IgD-negative memory B cell (primary cell): Measurements from ENCODE around the gene RTP1. TPM values are rescaled to one million over a fixed set of nuclear protein-coding genes. Genes with fewer than 3 reads are reported as not detected.
A peak's percentile ranks its signal among the peaks of the same experiment; 100 is the strongest.
"Not testable (repeated sequence)": the region's sequence is repeated elsewhere in the genome, so short reads cannot be mapped to it uniquely, and the experiment has no call there.

Experiments used
- H3K27ac Mint-ChIP-seq, 3 donors: one replicate each; pipeline ENCODE4 v1.8.0; 2020 to 2022; ENCODE audit warnings: mild to moderate bottlenecking in 3 of 3, mixed read lengths in 3 of 3, moderate library complexity in 1 of 3
- H3K27me3 Mint-ChIP-seq: one replicate; pipeline ENCODE4 v1.8.0; 2021; ENCODE audit warnings: mixed read lengths
- H3K36me3 Mint-ChIP-seq: one replicate; pipeline ENCODE4 v1.8.0; 2020; ENCODE audit warnings: mild to moderate bottlenecking, mixed read lengths
- H3K4me1 Mint-ChIP-seq, 3 donors: one replicate each; pipeline ENCODE4 v1.8.0; 2020 to 2022; ENCODE audit warnings: mixed read lengths in 3 of 3, mild to moderate bottlenecking in 1 of 3
- H3K4me3 Mint-ChIP-seq, 4 donors: one replicate each; pipeline ENCODE4 v1.8.0; 2020 to 2022; ENCODE audit warnings: mild to moderate bottlenecking in 4 of 4, mixed read lengths in 4 of 4, moderate library complexity in 3 of 4
- H3K9me3 Mint-ChIP-seq, 3 donors: one replicate each; pipeline ENCODE4 v1.8.0; 2020 to 2021; ENCODE audit warnings: mixed read lengths in 3 of 3, mild to moderate bottlenecking in 1 of 3
- polyA plus RNA-seq: library from polyadenylated mRNA; unstranded; fragments of 300-500 nt; fragmentation: Illumina TruSeq; gene quantifications from one replicate; pipeline ENCODE4 v1.2.3, GENCODE V29; 2021

The RTP1 gene
- polyA plus RNA-seq, 1 donor from 2014 or later: not detected

DNA sequence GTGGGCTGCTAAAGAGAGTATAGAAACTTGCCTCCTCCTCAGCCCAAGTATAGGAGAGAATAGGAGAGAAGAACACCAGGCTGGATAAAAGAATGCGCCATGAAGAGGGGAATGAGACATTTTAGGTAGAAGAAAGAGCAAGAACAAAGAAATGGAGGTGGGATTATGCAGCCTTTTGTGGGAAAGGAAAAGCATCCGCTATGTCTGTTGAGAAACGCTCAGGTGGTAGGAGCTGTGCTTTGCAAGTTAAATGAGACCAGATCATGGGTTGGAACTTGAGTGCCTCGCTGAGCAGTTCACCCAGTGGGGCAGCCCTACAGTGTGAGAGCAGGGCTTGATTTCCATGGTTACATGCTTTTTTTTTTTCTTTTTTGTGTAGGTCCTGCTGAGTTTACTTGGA lies 11.5 kb upstream of the RTP1 start:
- Mint-ChIP-seq H3K27ac (no peak overlapping the region), H3K9me3 (peaks cover 0 to 3% (median 0%) of the 10 kb centered on the region in 3 donors), H3K4me1 (peaks cover 0 to 10% (median 5%) of the 10 kb centered on the region in 3 donors), H3K4me3 (no peak overlapping the region), H3K27me3 (peaks cover 25% of the 10 kb centered on the region), H3K36me3 (no peaks in the 10 kb centered on the region)

DNA sequence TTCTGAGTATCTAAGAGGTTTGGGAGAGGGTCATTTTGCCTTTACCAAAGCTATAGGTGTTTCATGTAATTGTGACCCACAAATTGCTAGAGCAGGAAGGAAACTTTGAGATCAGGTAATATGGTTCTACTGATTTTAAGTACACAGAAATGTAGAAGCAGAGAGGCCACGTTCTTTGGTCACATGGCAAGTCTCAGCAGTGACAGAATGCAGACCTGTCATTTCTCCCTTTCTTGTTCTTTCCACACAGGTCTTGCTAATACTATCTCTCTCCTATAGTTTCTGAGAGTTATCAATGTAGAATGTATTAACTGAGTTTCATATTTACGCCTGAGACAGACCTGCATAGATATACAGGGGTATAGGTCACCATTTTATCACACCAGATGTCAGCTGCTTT lies 10.9 kb upstream of the RTP1 start:
- Mint-ChIP-seq H3K4me3 (no peak overlapping the region), H3K4me1 (peaks cover 0 to 10% (median 5%) of the 10 kb centered on the region in 3 donors), H3K9me3 (peaks cover 0 to 6% (median 0%) of the 10 kb centered on the region in 3 donors), H3K27me3 (peaks cover 28% of the 10 kb centered on the region), H3K27ac (no peak overlapping the region), H3K36me3 (no peaks in the 10 kb centered on the region)

DNA sequence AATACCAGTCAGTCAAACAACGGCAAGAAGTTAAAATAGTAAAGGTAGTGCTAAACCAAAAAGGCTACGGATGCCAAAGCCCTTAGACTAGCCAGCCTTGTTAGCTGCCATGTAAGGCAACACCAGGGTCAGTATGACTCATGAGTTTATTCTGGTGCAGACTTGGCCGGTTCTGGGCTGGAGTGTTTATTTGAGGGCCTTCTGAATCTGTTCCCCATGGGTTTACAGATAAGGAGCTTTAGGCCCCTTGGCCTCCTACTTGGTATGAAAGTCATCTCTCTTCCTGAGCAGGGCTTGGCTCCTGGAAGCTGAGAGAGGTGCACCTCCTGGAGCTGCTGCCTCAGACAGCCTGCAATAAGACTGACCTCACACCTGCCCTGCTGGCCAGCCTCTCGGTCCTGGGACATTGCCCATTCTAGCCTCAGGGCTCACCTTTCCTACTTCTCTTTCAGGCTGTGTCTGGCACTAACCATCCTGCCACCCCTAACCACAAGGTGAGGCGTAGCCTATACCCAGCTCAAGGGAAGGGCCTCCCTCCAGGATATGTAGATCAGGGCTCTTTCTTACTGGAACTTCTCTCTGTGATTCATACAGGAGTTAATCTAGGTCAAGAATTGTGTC lies 10.4 kb upstream of the RTP1 start:
- H3K27ac Mint-ChIP-seq: no peak overlapping the region
- peaks cover 0 to 10% (median 5%) of the 10 kb centered on the region in 3 donors for H3K4me1 Mint-ChIP-seq
- no peak overlapping the region for H3K4me3 Mint-ChIP-seq
- H3K36me3 Mint-ChIP-seq: no peaks in the 10 kb centered on the region
- peaks cover 0 to 6% (median 0%) of the 10 kb centered on the region in 3 donors for H3K9me3 Mint-ChIP-seq
- H3K27me3 Mint-ChIP-seq: peaks cover 26% of the 10 kb centered on the region

DNA sequence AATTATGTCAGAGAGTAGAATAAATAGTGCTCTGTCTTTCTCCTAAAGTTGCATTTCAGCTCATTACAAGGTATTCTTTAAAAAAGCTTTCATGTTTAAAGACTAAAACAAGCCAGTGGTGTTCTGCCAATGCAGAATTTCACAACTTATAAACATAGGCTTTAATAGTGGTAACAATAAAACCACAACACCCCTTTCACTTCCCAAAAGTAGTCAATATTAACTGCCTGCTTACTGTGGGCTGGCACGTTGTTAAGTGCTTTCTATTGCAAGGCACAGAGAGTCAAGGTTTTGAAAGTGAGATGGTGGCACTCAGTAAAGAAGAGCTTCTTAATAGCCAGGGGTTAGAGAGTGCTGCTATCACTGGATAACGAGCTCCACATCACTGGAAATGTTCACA lies 8.4 kb upstream of the RTP1 start:
- peaks cover 22% of the 10 kb centered on the region for H3K27me3 Mint-ChIP-seq

DNA sequence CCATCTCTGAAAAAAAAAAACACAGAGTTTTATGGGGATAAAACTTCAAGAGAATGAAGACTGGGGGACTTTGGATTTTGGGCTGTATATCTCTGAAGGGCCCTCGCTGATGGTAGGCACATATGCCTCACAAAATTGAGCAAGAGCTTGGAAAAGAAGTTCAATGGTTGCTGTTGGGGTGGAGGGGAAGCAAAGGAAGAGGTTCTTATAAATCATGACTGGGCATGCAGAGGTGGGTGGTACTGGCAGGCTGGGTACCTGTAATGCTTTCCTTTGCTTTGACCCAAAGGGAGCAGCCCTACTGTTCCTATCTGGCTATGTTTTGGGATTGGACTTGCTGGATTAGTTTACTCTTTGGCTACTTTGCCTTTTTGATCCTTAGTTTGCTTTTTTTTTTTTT lies 6.0 kb upstream of the RTP1 start:
- Mint-ChIP-seq H3K4me1 (peaks cover 0 to 5% (median 5%) of the 10 kb centered on the region in 3 donors), H3K27ac (peak overlapping the region in 1 of 3 donors; percentile 18), H3K36me3 (no peaks in the 10 kb centered on the region), H3K4me3 (peak overlapping the region in 1 of 4 donors; percentile 19), H3K27me3 (peaks cover 24% of the 10 kb centered on the region), H3K9me3 (peaks cover 0 to 2% (median 0%) of the 10 kb centered on the region in 3 donors)

More for the DNA sequence above, 8.4 kb upstream of the RTP1 start:
- no peak overlapping the region for H3K4me3 Mint-ChIP-seq
- H3K4me1 Mint-ChIP-seq: peaks cover 0 to 10% (median 5%) of the 10 kb centered on the region in 3 donors
- no peak overlapping the region for H3K27ac Mint-ChIP-seq
- H3K36me3 Mint-ChIP-seq: no peaks in the 10 kb centered on the region
- H3K9me3 Mint-ChIP-seq: peaks cover 0 to 6% (median 0%) of the 10 kb centered on the region in 3 donors

DNA sequence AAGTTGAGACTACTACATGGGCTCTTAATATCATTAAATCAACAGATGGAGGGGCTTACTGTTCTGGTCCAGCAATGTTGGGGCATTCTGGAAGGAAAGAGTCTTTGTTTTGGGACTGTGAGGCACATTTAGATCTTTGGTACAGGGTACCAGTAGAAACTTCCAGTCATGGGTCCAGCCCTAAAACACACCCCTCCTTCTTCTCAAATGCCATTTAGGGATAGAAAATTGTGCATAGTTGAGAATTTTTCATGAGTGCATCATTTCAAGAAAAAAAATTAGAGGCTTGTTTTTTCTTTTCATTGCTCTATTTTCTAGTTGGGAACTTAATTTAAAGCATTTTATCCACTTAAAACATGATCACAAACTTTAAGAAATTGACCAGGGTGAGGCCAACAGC lies 4.1 kb upstream of the RTP1 start:
- H3K4me3 Mint-ChIP-seq: no peak overlapping the region
- no peak overlapping the region for H3K27ac Mint-ChIP-seq
- H3K4me1 Mint-ChIP-seq: peaks cover 0 to 5% (median 5%) of the 10 kb centered on the region in 3 donors
- peaks cover 24% of the 10 kb centered on the region for H3K27me3 Mint-ChIP-seq
- no peaks in the 10 kb centered on the region for H3K36me3 Mint-ChIP-seq
- H3K9me3 Mint-ChIP-seq: peaks cover 0 to 2% (median 0%) of the 10 kb centered on the region in 3 donors

DNA sequence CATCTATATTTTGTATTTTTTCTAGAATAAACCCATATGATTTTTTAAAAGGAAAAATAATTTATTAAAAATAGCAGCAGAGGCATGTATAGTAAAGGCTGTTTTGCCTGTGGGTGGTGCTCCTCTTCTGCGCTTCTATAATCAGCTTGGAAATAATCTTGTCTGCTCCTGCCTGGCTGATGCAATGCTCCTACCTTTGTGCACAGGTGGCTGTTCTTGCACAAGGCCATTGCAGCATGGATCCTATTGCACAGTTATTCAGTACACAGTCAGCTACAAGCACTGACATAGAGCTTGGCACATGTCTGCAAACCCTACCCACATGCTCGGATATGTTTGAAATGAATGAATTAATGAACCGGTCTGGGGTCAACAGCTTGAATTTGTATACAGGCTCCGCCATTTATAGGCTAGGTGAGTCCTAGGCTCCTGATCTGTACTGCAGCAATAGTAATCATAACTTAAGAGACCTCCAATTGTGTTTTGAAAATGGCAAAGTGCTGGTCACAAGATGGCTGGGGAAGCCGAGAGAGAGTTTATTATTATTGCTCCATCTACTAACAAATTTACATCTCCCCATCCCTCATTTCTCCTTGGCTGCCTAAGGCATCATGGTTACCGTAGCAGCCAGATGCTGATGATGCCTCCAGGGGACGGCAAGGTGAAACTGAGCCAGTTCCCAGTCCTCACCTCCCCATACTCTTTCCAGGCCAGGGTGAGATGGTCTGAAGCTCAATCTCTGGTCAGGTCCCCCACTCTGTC lies 532 bp upstream of the RTP1 start:
- Mint-ChIP-seq H3K4me1 (no peaks in the 10 kb centered on the region), H3K27ac (no peak overlapping the region), H3K36me3 (no peaks in the 10 kb centered on the region), H3K4me3 (no peak overlapping the region), H3K27me3 (peaks cover 13% of the 10 kb centered on the region), H3K9me3 (no peaks in the 10 kb centered on the region)

DNA sequence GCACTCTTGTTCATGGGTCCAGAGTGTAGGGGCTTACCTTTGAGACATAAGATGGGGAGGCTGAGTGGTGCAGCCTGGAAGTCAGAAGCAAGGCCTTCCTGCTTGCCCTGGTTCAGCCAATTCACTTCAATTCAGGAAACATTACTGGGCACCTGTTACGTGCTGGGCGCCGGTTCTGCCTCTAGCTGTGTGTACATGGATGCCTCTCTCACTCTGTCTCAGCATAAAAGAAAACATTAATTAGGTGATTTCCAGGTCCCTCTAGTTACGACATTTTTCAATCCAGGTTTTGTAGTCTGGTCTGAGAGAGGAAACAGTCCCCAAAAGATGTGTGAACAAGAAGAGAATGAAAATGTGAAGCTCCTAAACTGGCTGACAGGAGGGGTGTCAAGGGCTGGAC lies 1.2 kb downstream of the RTP1 start:
- no peaks in the 10 kb centered on the region for H3K36me3 Mint-ChIP-seq
- peaks cover 15% of the 10 kb centered on the region for H3K27me3 Mint-ChIP-seq
- H3K4me1 Mint-ChIP-seq: no peaks in the 10 kb centered on the region
- H3K9me3 Mint-ChIP-seq: no peaks in the 10 kb centered on the region
- no peak overlapping the region for H3K27ac Mint-ChIP-seq
- H3K4me3 Mint-ChIP-seq: no peak overlapping the region

DNA sequence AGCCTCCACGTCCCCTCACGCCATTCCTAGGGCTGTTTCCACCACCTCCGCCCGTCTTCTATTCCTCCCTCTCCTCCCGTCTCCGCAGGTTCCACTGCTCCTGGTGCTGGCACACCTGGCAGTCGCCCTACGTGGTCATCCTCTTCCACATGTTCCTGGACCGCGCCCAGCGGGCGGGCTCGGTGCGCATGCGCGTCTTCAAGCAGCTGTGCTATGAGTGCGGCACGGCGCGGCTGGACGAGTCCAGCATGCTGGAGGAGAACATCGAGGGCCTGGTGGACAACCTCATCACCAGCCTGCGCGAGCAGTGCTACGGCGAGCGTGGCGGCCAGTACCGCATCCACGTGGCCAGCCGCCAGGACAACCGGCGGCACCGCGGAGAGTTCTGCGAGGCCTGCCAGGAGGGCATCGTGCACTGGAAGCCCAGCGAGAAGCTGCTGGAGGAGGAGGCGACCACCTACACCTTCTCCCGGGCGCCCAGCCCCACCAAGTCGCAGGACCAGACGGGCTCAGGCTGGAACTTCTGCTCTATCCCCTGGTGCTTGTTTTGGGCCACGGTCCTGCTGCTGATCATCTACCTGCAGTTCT lies 2.3 kb downstream of the RTP1 start:
- not testable (repeated sequence) for H3K4me1 Mint-ChIP-seq, H3K9me3 Mint-ChIP-seq, H3K27ac Mint-ChIP-seq, H3K4me3 Mint-ChIP-seq, H3K36me3 Mint-ChIP-seq
- H3K27me3 Mint-ChIP-seq: peaks cover 17% of the 10 kb centered on the region

DNA sequence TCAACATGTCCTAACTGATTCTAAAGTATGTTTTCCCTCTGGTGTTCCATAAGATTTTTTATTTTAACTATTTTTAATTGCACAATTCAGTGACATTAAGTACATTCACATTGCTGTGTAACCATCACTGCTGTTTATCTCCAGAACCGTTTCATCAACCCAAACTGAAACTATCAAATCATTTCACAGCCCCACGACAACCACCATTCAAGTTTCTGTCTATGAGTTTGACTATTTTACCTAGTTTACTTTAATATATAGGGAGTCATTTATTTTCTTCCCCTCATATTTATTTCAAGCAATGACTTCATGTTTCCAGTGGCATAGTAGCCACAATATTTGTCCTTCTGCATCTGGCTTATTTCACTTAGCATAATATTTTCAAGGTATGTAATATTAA lies 8.4 kb downstream of the RTP1 start:
- H3K9me3 Mint-ChIP-seq: no peaks in the 10 kb centered on the region
- no peaks in the 10 kb centered on the region for H3K4me1 Mint-ChIP-seq
- no peaks in the 10 kb centered on the region for H3K36me3 Mint-ChIP-seq
- H3K27me3 Mint-ChIP-seq: peaks cover 16% of the 10 kb centered on the region
- no peak overlapping the region for H3K4me3 Mint-ChIP-seq
- H3K27ac Mint-ChIP-seq: no peak overlapping the region

DNA sequence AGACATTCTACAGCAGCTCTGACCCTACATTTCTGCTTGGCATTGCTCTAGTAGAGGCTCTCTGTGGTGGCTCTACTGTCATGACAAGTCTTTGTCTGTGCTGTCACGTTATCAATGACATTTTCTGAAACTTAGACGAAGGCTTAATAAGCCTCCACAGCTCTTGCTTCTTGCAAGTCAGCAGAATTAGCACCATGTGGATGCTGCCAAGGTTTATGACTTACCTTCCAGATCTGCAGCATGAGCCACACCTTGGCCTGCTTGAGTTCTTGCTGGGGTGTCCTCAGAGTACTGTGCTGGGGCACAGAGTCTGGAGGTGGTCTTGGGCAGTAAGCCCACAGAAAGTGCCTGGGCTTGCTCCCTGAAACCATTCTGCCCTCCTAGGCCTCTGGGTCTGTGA lies 9.8 kb downstream of the RTP1 start:
- no peaks in the 10 kb centered on the region for H3K4me1 Mint-ChIP-seq
- H3K27me3 Mint-ChIP-seq: peaks cover 16% of the 10 kb centered on the region
- no peak overlapping the region for H3K4me3 Mint-ChIP-seq
- no peaks in the 10 kb centered on the region for H3K9me3 Mint-ChIP-seq
- no peaks in the 10 kb centered on the region for H3K36me3 Mint-ChIP-seq
- H3K27ac Mint-ChIP-seq: no peak overlapping the region

DNA sequence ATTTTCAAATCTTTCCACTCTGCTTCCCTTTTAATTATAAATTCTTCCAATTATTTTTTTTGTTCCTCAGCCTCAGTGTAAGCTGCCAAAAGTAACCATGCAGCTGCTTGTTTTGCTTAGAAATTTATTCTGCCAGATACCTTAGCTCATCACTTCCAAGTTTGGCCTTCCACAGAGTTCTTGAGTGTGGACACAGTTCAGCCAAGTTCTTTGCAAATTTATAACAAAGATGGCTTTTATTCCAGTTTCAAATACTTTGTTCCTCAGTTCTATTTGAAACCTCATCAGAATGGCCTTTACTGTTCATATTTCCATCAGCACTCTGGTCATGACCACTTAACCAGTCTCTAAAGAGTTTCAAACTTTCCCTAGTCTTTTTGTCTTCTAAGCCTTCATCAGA lies 10.3 kb downstream of the RTP1 start:
- Mint-ChIP-seq H3K4me3 (no peak overlapping the region), H3K36me3 (no peaks in the 10 kb centered on the region), H3K27me3 (peaks cover 12% of the 10 kb centered on the region), H3K9me3 (no peaks in the 10 kb centered on the region), H3K27ac (no peak overlapping the region), H3K4me1 (no peaks in the 10 kb centered on the region)

DNA sequence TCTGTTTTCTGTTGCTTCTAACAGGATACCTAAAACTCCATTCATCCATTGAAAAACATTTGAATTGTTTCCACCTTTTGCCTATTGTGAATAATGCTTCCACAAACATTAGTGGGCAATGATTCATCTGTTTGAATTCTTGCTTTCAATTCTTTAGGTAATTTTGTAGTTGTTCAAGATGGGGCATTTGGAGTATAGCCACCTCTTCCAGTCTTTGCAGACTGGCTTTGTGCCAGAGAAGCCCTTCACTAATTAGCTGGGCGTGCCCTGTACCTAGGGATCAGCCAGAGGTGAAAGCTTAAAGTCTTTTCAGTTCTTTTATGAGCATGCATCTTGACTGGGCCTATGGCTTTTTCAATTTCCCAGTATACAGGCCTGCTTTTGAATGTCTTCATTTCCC lies 10.9 kb downstream of the RTP1 start:
- H3K4me3 Mint-ChIP-seq: no peak overlapping the region
- H3K36me3 Mint-ChIP-seq: no peaks in the 10 kb centered on the region
- peaks cover 11% of the 10 kb centered on the region for H3K27me3 Mint-ChIP-seq
- H3K4me1 Mint-ChIP-seq: no peaks in the 10 kb centered on the region
- no peaks in the 10 kb centered on the region for H3K9me3 Mint-ChIP-seq
- no peak overlapping the region for H3K27ac Mint-ChIP-seq

DNA sequence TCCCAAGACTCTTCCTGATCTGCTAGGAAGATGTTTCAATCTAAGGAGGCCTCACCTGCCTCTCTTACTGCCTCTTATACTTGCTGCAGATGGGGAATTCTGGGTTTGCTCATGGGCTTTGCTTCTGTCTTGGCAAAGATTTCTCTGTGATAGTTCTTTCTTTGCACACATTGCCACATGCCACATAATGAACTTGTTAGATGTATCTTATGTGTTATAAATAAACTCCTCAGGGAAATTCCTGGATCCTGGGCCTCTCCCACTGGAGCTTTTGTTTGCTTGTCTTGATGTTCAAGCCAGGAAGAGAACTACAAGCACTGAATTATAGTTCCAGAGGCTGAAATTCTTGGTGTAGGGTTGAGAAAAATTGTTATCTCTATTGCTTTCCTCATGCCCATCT lies 12.2 kb downstream of the RTP1 start:
- H3K9me3 Mint-ChIP-seq: no peaks in the 10 kb centered on the region

DNA sequence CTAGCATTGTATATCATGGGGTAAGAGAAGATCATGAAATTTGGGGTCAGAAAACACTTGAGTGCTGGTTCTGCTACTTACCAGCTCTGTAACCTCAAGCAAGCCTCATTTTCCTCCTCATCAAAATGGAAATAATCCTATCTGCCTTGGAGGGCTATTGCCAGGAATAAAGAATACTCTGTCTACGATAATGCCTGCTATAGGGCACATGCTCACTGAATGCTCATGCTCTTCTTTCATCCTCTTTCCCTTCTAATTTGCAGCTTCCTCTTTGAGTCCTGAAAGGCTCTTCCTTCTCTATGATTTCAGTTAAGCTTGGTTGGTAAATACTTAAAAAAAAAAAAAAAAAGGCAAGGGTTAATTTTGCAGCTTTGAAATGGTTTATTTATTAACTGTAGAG lies 12.8 kb downstream of the RTP1 start:
- no peaks in the 10 kb centered on the region for H3K4me1 Mint-ChIP-seq
- H3K27me3 Mint-ChIP-seq: peaks cover 6% of the 10 kb centered on the region
- H3K9me3 Mint-ChIP-seq: no peaks in the 10 kb centered on the region
- no peak overlapping the region for H3K4me3 Mint-ChIP-seq
- no peaks in the 10 kb centered on the region for H3K36me3 Mint-ChIP-seq
- no peak overlapping the region for H3K27ac Mint-ChIP-seq

More for the DNA sequence above, 12.2 kb downstream of the RTP1 start:
- H3K4me1 Mint-ChIP-seq: no peaks in the 10 kb centered on the region
- no peak overlapping the region for H3K27ac Mint-ChIP-seq
- H3K27me3 Mint-ChIP-seq: peaks cover 9% of the 10 kb centered on the region
- H3K4me3 Mint-ChIP-seq: no peak overlapping the region
- H3K36me3 Mint-ChIP-seq: no peaks in the 10 kb centered on the region
